Keratinocyte (primary cell): ENCODE results near the gene WDR27. TPM values are rescaled to one million over a fixed set of nuclear protein-coding genes. Genes with fewer than 3 reads are reported as not detected.

Experiments
- DNase-seq: peaks from one replicate; pipeline ENCODE4 v3.0.0-alpha.2; 2011; ENCODE audit warnings: low read depth, missing footprints, low spot score
- FAIRE-seq: peaks from 2 replicates; lab custom pipeline; 2011; peaks lifted over from hg19 to GRCh38; lab: Jason Lieb, UNC
- H2AFZ ChIP-seq: 2 replicates; pipeline ENCODE4 v1.6.0; 2012; ENCODE audit warnings: low read length, control low read depth, inconsistent platforms; ENCODE audit not compliant: control insufficient read depth
- H3K27ac ChIP-seq: 2 replicates; pipeline ENCODE4 v1.5.1; 2011; ENCODE audit warnings: low read length; ENCODE audit not compliant: control insufficient read depth, insufficient read depth
- H3K27me3 ChIP-seq: 3 replicates; pipeline ENCODE4 v1.6.0; 2011; ENCODE audit warnings: low read length; ENCODE audit not compliant: control insufficient read depth, insufficient read depth; ENCODE audit errors: extremely low read depth
- H3K36me3 ChIP-seq, 2 experiments: 2 replicates in 1 of 2; 3 replicates in 1 of 2; pipeline ENCODE4 v1.5.1; 2011; ENCODE audit warnings: low read length in 2 of 2, mild to moderate bottlenecking in 1 of 2; ENCODE audit not compliant: control insufficient read depth in 2 of 2, insufficient read depth in 2 of 2; ENCODE audit errors: extremely low read depth in 1 of 2
- H3K4me1 ChIP-seq: 3 replicates; pipeline ENCODE4 v1.5.1; 2011; ENCODE audit warnings: low read length; ENCODE audit not compliant: control insufficient read depth, insufficient read depth; ENCODE audit errors: extremely low read depth
- H3K4me2 ChIP-seq: 3 replicates; pipeline ENCODE4 v1.6.0; 2011; ENCODE audit warnings: low read depth, low read length; ENCODE audit not compliant: control insufficient read depth, insufficient read depth; ENCODE audit errors: extremely low read depth
- H3K4me3 ChIP-seq, 3 experiments: fragments of 200-600 bp in 1 of 3; sonication (generic) in 1 of 3; 2 replicates in 2 of 3; 3 replicates in 1 of 3; pipeline ENCODE4 v1.5.1; 2011 to 2016; ENCODE audit warnings: low read length in 3 of 3, mild to moderate bottlenecking in 3 of 3, control low read depth in 2 of 3, inconsistent platforms in 1 of 3, low read depth in 1 of 3, mixed read lengths in 1 of 3, mixed run types in 1 of 3, moderate library complexity in 1 of 3; ENCODE audit not compliant: control insufficient read depth in 2 of 3, insufficient read depth in 2 of 3; ENCODE audit errors: extremely low read depth in 1 of 3
- H3K79me2 ChIP-seq: 2 replicates; pipeline ENCODE4 v1.6.0; 2012; ENCODE audit warnings: low read length; ENCODE audit not compliant: control insufficient read depth, insufficient read depth
- H3K9ac ChIP-seq: 3 replicates; pipeline ENCODE4 v1.6.0; 2011; ENCODE audit warnings: low read length; ENCODE audit not compliant: control insufficient read depth, insufficient read depth; ENCODE audit errors: extremely low read depth
- H3K9me1 ChIP-seq: 3 replicates; pipeline ENCODE4 v1.6.0; 2011; ENCODE audit warnings: low read length; ENCODE audit not compliant: control insufficient read depth, insufficient read depth; ENCODE audit errors: extremely low read depth
- H3K9me3 ChIP-seq: 2 replicates; pipeline ENCODE4 v1.5.1; 2012; ENCODE audit warnings: low read depth, low read length; ENCODE audit not compliant: control insufficient read depth
- H4K20me1 ChIP-seq: 3 replicates; pipeline ENCODE4 v1.6.0; 2011; ENCODE audit warnings: low read length; ENCODE audit not compliant: control insufficient read depth, insufficient read depth; ENCODE audit errors: extremely low read depth
- EZH2 ChIP-seq: IDR thresholded peaks from one replicate; pipeline ENCODE4 v1.6.1; 2012; ENCODE audit warnings: inconsistent platforms, mild to moderate bottlenecking, low read length, moderate library complexity
- dilution Hi-C: fragments of 300-500 bp; cut with MboI; formaldehyde crosslinking; loops from one replicate; pipeline ENCODE4 v1.7.0; 2020; ENCODE audit warnings: low sequenced_read_pairs; ENCODE audit not compliant: extremely low pct_ligation_motif_present
- polyA plus RNA-seq, 5 experiments: library from polyadenylated mRNA; depleted of rRNA in 3 of 5; stranded (reverse) in 3 of 5; stranded (forward) in 1 of 5; unstranded in 1 of 5; fragments of >200 nt; gene quantifications; 1 replicate in 1 of 5; 2 replicates in 3 of 5; 3 replicates in 1 of 5; pipeline versions ENCODE4 v1.2.1 to v1.2.3, GENCODE V29; 2011 to 2012; ENCODE audit warnings: missing spikeins in 2 of 5, low read depth in 1 of 5, low replicate concordance in 1 of 5
- TF ChIP-seq, protein P1 (sequence below), 3 experiments: IDR thresholded peaks in 1 of 3; conservative IDR thresholded peaks in 1 of 3; optimal IDR thresholded peaks in 1 of 3; 2 replicates in 2 of 3; 3 replicates in 1 of 3; pipeline versions ENCODE3 to v1.5.1; 2011; ENCODE audit warnings: low read length in 3 of 3, mild to moderate bottlenecking in 3 of 3, moderate library complexity in 2 of 3, control low read depth in 1 of 3, inconsistent platforms in 1 of 3; ENCODE audit not compliant: insufficient read depth in 2 of 3; ENCODE audit errors: extremely low read depth in 1 of 3

WDR27 gene
- polyA plus RNA-seq, 1 donor (not counting 4 experiments of a cell fraction or from before 2014, with no cell fraction given), result 17.8 TPM

DNA sequence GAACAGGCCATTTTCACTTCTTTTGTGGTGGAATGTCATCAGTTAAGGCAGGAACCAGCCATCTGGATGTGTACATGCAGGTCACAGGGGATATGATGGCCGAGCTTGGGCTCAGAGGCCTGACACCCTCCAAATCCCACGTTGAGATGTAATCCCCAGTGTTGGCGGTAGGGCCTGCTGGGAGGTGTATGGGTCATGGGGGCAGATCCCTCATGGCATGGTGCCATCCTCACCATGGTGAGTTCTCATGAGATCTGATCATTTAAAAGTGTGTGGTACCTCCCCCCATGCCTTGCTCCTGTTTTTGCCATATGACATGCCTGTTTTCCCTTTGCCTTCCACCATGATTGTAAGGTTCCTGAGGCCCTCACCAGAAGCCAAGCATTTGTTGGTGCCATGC is 26.8 kb downstream of the WDR27 start:
- H3K9me1 ChIP-seq, result no peaks in the 10 kb centered on the region
- no peaks in the 10 kb centered on the region for H3K4me1 ChIP-seq
- H3K9ac ChIP-seq, result no peak overlapping the region
- H2AFZ ChIP-seq, result no peak overlapping the region
- no peaks in the 10 kb centered on the region for H3K27me3 ChIP-seq
- peaks cover 6 to 9% of the 10 kb centered on the region in 2 experiments for H3K36me3 ChIP-seq
- no peak for DNase-seq
- no peak overlapping the region for H3K4me2 ChIP-seq
- H4K20me1 ChIP-seq, result no peaks in the 10 kb centered on the region
- no peaks in the 10 kb centered on the region for H3K9me3 ChIP-seq
- H3K4me3 ChIP-seq, result no peak overlapping the region
- H3K27ac ChIP-seq, result no peak overlapping the region
- H3K79me2 ChIP-seq, result no peaks in the 10 kb centered on the region
- dilution Hi-C loops, result no loop called here
- FAIRE-seq, result no peak
- no peak for TF ChIP-seq EZH2
- TF ChIP-seq, protein P1, sequence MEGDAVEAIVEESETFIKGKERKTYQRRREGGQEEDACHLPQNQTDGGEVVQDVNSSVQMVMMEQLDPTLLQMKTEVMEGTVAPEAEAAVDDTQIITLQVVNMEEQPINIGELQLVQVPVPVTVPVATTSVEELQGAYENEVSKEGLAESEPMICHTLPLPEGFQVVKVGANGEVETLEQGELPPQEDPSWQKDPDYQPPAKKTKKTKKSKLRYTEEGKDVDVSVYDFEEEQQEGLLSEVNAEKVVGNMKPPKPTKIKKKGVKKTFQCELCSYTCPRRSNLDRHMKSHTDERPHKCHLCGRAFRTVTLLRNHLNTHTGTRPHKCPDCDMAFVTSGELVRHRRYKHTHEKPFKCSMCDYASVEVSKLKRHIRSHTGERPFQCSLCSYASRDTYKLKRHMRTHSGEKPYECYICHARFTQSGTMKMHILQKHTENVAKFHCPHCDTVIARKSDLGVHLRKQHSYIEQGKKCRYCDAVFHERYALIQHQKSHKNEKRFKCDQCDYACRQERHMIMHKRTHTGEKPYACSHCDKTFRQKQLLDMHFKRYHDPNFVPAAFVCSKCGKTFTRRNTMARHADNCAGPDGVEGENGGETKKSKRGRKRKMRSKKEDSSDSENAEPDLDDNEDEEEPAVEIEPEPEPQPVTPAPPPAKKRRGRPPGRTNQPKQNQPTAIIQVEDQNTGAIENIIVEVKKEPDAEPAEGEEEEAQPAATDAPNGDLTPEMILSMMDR (optimal IDR thresholded peaks at IDR 0.05 in 1 of 3, IDR thresholded peaks at IDR 0.05 in 1 of 3, conservative IDR thresholded peaks at IDR 0.05 in 1 of 3; ENCODE audit: extremely low read depth in 1 of 3, insufficient read depth in 2 of 3, low read length in 3 of 3), result no peak

DNA sequence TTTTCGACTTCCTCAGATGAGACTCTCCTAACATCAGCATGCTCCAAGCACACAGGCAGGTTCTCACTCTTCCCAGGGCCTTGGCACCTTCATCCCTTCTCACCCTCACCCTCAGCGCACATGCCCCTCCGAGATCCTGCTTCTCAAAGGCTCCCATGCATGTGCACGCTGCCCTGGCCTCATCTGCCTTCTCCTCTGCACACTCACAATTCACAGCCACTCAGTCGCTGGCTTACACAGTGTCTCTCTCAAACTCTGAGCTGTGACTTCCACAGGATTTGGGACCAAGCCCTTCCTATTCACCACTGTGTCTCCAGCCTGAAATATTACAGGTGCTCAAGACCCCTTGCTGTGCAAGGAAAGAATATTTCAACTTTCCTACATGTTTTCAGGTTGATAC is 30.3 kb downstream of the WDR27 start:
- Histone ChIP-seq H3K9me3 (no peaks in the 10 kb centered on the region), H3K9ac (no peak overlapping the region), H2AFZ (no peak overlapping the region), H4K20me1 (no peaks in the 10 kb centered on the region), H3K4me3 (no peak overlapping the region), H3K9me1 (no peaks in the 10 kb centered on the region), H3K4me2 (no peak overlapping the region), H3K27me3 (no peaks in the 10 kb centered on the region), H3K36me3 (peaks cover 6 to 12% of the 10 kb centered on the region in 2 experiments), H3K27ac (no peak overlapping the region), H3K4me1 (no peaks in the 10 kb centered on the region), H3K79me2 (no peaks in the 10 kb centered on the region)
- DNase-seq (no peak), FAIRE-seq (no peak)
- dilution Hi-C loops, result no loop called here
- no peak for TF ChIP-seq EZH2
- TF ChIP-seq, protein P1 (optimal IDR thresholded peaks at IDR 0.05 in 1 of 3, IDR thresholded peaks at IDR 0.05 in 1 of 3, conservative IDR thresholded peaks at IDR 0.05 in 1 of 3; ENCODE audit: extremely low read depth in 1 of 3, insufficient read depth in 2 of 3, low read length in 3 of 3), result no peak
